HG03460 (cell line): ENCODE results near the gene PALS1.
"Not testable (repeated sequence)": the region's sequence is repeated elsewhere in the genome, so short reads cannot be mapped to it uniquely, and the experiment has no call there.

Experiments used
- ATAC-seq: cut with Tn5 transposase; IDR thresholded peaks from one replicate; pipeline ENCODE4 v1.9.1; 2021; ENCODE audit not compliant: unreplicated experiment

PALS1 gene

DNA sequence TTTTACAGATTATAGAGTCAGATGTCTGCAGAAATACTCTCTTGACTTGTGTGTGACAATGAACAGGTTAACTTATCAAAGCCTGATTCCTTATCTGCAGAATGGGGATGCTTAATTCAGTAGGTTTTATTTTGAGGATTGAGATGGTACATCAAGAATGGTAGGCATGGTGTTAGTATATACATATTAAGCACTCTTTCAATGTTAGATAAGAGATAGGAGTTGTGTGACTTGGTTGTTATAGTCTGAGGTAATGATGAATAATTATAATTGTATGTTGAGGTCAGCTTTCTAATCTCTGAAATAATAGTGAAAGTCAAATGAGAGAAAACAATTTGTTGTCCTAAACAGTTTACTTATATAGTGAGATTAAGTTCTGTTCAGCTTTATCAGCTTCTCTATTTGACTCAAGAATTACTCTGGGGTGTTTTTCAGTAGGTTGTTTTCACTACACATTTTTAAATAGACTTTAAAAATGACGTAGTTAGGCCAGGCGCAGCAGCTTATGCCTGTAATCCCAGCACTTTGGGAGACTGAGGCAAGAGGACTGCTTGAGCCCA lies 11.9 kb downstream of the PALS1 start:
- no peak for ATAC-seq

DNA sequence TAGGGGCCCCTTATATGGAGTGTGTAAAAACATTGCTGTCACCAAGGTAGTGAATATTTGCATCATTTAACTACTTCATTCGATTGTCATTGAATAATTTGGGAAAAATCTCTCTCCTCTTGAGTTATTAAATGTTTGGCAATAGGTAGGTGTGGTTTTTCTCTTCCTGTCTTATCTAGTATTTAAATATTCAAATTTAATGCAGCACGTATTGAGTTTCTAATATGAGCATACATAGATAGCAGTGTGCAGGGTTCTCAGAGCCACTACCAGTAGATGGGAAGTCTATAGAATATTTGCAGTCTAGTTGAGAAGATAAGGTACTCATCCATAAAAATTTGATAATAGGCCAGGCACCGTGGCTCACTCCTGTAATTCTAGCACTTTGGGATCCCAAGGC lies 16.7 kb downstream of the PALS1 start:
- no peak for ATAC-seq

DNA sequence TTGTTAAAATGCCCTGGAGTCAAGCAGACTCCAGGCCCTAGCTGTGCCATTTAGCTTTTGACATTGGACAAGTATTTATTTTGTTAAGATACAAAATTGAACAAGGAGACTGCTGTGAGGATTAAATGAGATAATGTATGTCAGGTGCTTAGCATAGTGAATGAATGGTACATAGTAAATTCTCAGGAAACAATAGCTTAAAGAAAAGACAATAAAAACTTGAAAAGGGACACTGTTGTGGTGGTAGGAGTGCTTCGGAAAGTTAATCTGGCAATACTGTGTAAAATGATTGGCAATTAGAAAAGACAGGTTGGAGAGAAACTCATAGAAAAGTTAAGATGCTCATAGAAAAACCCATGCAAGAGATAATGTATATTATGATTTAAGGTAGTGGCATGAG lies 19.7 kb downstream of the PALS1 start:
- ATAC-seq, result no peak

DNA sequence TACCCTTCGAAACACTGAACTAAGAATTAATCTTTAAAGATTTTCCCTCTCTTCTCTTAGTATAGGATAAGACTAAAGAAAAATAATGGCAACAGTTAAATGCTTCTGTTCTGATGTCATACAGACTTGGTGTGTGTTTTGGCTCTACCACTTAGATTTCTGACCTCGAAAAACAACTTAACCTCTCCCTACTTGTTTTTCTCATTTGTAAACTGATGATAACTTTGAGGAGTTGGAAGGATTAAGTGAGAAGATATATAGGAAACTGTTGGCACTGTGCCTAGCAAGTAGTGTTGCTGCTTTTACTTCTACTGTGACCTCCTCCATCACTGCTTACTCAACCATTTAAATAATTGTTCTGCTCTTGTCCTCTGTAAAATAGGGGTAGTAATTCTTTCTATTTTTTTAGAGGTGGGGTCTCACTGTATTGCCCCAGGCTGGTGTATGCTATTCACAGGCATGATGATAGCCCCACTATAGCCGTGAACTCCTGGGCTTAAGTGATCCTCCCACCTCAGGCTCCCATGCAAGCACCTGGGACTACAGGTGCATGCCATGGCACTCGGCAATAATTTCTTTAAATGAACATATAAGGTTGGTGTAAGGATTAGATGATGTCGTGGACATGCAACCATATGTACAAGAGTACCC lies 22.4 kb downstream of the PALS1 start:
- ATAC-seq, result no peak

DNA sequence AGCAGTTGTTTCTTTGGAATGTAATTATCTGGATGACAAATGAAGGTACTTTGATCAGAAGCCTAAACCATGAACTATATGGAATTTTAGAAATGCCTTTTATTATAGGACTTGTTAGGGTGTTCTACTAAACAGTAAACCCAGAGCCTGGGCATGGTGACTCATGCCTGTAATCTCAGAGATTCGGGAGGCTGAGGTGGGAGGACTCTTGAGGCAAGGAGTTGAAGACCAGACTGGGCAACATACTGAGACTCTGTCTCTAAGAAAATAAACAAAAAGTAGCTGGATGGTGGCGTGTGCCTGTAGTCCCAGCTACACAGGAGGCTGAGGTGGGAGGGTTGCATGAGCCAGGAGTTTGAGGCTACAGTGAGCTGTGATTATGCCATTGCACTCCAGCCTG lies 23.9 kb downstream of the PALS1 start:
- no peak for ATAC-seq

DNA sequence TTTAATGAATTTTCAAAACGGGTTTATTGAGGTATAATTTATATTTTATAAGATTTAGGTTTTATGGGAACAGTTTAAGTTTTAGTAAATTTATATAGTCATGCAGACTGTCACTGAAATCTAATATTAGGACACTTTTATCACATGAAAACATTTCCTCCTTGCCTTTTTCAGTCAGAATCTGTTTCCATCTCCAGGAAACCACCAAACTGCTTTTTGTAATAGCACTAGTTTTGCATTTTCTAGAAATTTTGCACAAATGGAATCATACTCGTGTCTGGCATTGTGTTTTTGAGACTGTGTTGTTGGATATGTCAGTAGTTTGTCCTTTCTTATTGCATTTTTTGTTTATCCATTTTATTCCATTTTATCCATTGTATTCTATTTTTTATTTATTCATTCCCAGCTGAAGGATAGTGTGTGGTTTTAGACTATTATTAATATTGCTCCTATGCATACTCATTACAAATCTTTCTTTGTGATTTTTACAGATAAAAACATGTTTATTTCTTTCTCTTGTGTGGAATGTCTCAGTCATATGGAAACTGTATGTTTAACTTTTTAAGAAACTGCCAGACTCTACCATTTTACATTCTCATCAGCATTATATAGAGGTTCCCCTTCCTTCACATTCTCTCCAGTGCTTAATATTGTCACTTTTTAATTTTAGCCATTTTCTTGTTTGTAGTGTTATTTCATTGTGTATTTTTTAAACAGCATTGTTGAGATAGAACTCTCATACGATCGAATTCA lies 26.5 kb downstream of the PALS1 start:
- ATAC-seq, result no peak

DNA sequence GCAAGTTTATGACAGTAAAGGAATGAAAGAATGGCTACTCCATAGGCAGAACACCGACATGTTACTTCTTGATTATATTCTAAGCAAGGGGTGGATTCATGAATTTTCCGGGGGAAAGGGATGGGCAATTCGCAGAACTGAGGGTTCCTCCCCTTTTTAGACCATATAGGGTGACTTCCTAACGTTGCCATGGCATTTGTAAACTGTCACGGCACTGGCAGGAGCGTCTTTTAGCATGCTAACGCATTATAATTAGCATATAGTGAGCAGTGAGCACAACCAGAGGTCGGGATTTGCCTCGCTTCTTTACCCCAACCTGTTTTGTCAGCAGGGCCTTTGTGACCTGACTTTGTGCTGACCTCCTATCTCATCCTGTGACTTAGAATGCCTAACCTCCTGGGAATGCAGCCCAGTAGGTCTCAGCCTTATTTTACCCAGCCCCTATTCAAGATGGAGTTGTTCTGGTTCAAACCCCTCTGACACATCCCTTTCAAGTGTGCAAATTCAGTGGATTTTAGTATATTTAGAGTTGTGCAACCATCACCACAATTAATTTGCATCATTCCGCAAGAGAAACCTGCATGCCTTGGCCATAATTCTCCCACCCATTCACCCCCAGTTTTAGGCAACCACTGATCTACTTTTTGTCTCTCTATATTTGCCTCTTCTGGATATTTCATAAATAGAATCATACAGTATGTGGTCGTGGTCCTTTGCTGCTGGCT lies 27.4 kb downstream of the PALS1 start:
- no peak for ATAC-seq

DNA sequence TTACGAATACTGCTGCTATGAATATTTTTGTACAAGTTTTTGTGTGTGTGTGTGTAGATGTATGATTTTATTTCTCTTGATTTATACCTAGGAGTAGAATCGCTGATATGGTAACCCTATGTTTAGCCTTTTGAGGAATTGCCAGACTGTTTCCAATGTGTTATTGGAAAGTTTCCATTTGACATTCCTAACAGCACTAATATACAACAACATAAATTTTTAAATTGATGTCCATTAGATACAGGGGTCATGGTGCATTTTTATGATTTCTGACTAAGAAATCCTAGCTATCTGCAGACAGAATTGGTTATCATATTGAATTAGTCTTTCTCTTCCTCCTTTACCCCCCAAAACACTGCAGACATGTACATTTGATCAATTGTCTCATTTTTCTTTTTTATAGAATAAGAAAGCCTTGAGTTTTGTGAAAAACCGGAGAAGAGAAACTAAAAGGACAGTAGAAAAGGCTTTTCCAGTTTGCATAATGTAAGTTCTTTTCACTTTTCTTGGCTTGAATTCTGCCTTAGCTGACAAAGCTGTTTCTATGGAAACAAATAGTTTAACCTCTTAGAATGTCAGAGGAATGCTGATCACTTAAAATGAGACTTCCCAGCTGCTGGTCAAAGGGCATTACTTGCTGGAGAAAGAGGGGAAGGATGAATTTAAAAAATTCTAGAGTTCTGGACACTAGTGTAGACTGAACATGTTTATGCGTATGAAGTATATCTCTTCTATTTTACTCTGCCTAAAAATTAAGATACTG lies 28.2 kb downstream of the PALS1 start:
- no peak for ATAC-seq

DNA sequence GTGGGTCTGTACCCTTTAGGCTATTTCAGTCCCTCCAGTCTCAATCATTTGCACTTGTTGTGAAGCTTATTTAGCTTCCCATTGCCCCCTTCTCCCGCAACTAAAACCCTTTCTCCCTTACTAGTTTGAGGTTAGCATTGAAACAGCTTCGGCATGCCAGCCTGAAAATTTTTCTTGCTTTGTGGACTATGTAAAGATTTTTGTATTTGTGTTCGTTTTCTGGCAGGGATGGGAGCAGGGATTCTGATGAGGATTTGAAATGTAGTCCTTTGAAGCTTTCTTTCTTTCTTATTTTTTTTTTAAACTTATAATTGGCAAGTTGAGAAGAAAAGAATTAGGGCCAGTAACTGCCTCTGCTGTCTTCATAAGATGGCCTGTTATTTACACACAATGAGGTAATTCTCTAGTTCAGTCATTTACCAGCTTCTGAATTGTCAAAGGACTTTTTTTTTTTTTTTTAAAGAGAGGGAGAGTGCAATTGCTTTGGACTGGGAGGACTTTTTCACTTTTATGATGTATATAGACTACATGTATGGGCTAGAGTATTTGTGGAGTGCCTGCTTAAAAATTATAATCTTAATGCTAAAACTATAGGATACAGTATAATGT lies 29.0 kb downstream of the PALS1 start:
- no peak for ATAC-seq

DNA sequence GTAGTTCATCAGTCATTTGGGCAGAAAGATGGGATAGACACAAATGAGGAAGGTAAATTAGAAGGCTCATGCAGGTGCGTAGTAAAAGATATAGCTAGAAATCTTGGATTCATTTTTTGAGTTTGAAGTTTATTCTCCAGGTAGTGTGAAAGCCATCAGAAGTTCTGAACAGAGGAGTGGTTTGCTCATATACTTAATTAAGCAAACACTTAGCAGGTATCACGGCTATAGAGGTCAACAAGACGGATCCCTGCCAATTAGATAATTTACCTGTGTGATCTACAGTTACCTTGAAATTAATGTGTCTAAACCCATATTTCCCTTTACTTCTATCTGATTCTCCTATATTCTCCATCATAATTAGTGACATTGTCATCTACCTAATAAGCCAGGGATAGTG lies 29.7 kb downstream of the PALS1 start:
- no peak for ATAC-seq

DNA sequence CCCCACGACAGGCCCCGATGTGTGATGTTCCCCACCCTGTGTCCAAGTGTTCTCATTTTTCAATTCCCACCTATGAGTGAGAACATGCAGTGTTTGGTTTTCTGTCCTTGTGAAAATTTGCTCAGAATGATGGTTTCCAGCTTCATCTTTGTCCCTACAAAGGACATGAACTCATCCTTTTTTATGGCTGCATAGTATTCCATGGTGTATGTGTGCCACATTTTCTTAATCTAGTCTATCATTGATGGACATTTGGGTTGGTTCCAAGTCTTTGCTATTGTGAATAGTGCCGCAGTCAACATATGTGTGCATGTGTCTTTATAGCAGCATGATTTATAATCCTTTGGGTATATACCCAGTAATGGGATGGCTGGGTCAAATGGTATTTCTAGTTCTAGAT lies 32.0 kb downstream of the PALS1 start:
- not testable (repeated sequence) for ATAC-seq

DNA sequence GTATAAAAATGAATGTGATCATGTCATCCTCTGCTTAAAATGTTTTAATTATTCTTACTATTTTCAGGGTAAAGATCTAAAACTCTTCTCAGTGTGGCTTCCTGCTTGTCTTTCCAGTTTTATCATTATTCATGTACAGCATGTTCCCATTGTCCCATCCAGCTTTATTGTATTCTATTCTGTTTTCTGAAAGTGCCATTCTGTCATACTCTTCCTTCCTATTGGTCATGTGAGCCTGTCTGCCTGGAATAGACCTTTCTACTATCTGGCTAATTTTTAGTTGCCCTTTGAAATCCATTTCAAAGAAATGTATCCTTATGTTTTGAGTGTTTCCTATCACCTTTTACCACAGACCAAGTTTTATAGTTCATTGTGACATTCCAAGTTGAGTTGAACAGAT lies 34.9 kb downstream of the PALS1 start:
- ATAC-seq, result no peak

DNA sequence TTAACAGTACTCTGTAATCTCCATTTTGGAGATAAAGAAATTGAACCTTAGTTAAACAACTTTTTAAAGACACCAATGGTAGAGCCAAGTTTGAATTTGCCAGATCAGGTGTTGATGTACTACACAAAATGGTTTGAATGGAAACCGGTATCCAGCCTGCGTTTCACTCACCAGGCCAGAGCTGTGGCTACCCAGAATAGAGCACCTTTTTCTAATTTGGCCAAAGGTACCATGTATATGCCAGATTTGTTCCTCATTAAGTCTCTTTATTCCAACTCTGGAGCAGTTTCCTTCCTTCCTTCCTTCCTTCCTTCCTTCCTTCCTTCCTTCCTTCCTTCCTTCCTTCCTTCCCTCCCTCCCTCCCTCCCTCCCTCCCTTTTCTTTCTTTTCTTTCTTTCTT lies 39.3 kb downstream of the PALS1 start:
- no peak for ATAC-seq

DNA sequence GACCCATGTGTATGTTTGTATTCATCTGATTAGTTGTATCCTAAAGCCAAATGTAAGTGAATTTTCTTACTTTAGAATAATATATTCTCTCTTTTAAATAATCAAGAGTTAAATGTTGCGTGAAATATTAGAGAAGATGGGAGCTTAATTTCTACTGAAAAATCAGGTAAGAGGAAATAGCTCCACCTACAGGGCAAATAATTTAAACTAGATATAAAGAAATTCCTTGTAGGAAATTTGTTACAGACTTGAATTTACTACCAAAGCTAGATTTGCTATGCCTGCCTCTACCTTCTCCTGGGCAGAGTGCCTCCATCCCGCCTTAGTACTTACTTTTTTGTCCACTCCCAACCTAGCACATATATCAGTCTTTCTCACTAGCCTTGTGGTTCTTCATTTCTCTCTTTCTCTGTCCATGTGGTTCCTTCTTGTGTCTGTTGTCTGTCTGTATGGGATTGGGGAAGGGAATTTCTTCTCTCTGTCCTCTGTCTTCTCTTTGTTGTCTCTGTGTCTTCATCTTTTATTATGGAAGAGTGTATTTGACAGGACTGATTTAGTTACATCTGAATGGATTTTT lies 44.7 kb downstream of the PALS1 start:
- ATAC-seq, result no peak
